GM18519 (cell line): ENCODE data around the gene POC1A.

Source experiments
- ATAC-seq: cut with Tn5 transposase; IDR thresholded peaks from one replicate; pipeline ENCODE4 v1.9.1; 2021; ENCODE audit warnings: mild to moderate bottlenecking, moderate library complexity; ENCODE audit not compliant: unreplicated experiment, low FRiP score

The POC1A gene

GRCh38 chr3:52070724-52071621 is 83.2 kb downstream of the POC1A start:
- ATAC-seq: no peak

- ATAC-seq: no peak
These were observed 84.4 kb downstream of the POC1A start for GRCh38 chr3:52069855-52070254.

GRCh38 chr3:52069135-52069534 is 85.1 kb downstream of the POC1A start:
- no peak for ATAC-seq

- ATAC-seq: no peak
These were observed 85.5 kb downstream of the POC1A start for GRCh38 chr3:52068730-52069129.

- no peak for ATAC-seq
These were observed 86.1 kb downstream of the POC1A start for GRCh38 chr3:52068055-52068571.

GRCh38 chr3:52067526-52067925 is 86.7 kb downstream of the POC1A start:
- ATAC-seq: no peak

- ATAC-seq: no peak
These were observed 87.2 kb downstream of the POC1A start for GRCh38 chr3:52067046-52067445.

GRCh38 chr3:52065264-52065756 is 88.9 kb downstream of the POC1A start:
- ATAC-seq: no peak

- no peak for ATAC-seq
These were observed 89.7 kb downstream of the POC1A start for GRCh38 chr3:52064561-52064960.

- no peak for ATAC-seq
These were observed 91.0 kb downstream of the POC1A start for GRCh38 chr3:52063026-52063723.

- no peak for ATAC-seq
These were observed 91.7 kb downstream of the POC1A start for GRCh38 chr3:52062505-52062904.

GRCh38 chr3:52061121-52061910 is 92.9 kb downstream of the POC1A start:
- ATAC-seq: no peak

- no peak for ATAC-seq
These were observed 94.4 kb downstream of the POC1A start for GRCh38 chr3:52059781-52060180.

- ATAC-seq: no peak
These were observed 96.3 kb downstream of the POC1A start for GRCh38 chr3:52057812-52058495.

GRCh38 chr3:52056968-52057811 is 97.0 kb downstream of the POC1A start:
- ATAC-seq: peak; percentile 81

GRCh38 chr3:52056521-52056967 is 97.7 kb downstream of the POC1A start, which contains the start of gene DUSP7:
DUSP7 (minus strand) TSS chr3:52056571; CDS start chr3:52056366, 205 bp downstream.
- no peak for ATAC-seq

GRCh38 chr3:52055537-52056351 is 98.5 kb downstream of the POC1A start:
- ATAC-seq: no peak
